ENCODE measurements around the gene CDKL4.
"Not testable (repeated sequence)": the region's sequence is repeated elsewhere in the genome, so short reads cannot be mapped to it uniquely, and the experiment has no call there.

CDKL4 gene

DNA sequence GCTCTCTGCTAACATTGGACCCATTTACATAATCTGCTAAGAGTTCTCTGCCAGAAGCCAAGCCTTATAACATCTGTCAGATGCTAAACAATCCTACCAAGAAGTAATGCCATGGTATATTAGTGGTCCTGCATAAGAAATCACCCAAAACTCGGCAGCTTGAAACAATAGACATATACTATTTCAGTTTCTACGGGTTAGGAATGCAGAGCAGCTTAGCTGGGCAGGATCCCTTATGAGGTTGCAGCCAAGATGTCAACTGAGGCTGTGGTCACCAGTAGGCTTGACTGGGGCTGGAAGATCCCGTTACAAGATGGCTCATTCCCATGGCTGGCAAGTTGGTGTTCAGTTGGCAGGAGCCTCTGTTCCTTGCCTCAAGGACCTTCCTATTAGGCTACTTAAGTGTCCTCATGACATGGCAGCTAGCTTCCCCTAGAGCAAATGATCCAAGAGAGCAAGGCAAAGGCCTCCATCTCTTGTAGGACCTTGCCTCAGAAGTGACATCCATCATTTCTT lies 97.8 kb downstream of the CDKL4 start:
- H3K4ac ChIP-seq (ENCODE audit: low read depth, low read length), result no peak overlapping the region
- H4K8ac ChIP-seq (ENCODE audit: low read depth, low read length), result no peak overlapping the region
- no peak overlapping the region for H3K4me2 ChIP-seq (ENCODE audit: low read length)
- H3K36me3 ChIP-seq (ENCODE audit: control insufficient read depth, insufficient read depth, low read length), result no peaks in the 10 kb centered on the region
- WGBS (ENCODE audit: extremely low coverage, insufficient coverage, low lambda C conversion rate), result no CpG with 5 or more reads among the region's 3 CpGs
- H3K4me1 ChIP-seq (ENCODE audit: control insufficient read depth, low read depth, low read length), result no peaks in the 10 kb centered on the region
- no peak overlapping the region for H2BK5ac ChIP-seq (ENCODE audit: low read length)
- no peaks in the 10 kb centered on the region for H3K79me2 ChIP-seq (ENCODE audit: control insufficient read depth, insufficient read depth, low read length)
- H2BK120ac ChIP-seq (ENCODE audit: low read depth, low read length), result no peak overlapping the region
- no peak overlapping the region for H3K9ac ChIP-seq (ENCODE audit: low read length)
- no peak overlapping the region for H3K56ac ChIP-seq (ENCODE audit: low read length)
- no peak overlapping the region for H3K27ac ChIP-seq (ENCODE audit: low read depth, low read length)
- H3K23ac ChIP-seq (ENCODE audit: low read length), result no peak overlapping the region
- no peak overlapping the region for H3K4me3 ChIP-seq (ENCODE audit: low read length)
- H3K27me3 ChIP-seq (ENCODE audit: insufficient read depth, low read length, poor library complexity), result no peaks in the 10 kb centered on the region
- H3K18ac ChIP-seq (ENCODE audit: low read length), result no peak overlapping the region
- H2AK5ac ChIP-seq (ENCODE audit: low read length), result no peak overlapping the region
- H4K5ac ChIP-seq (ENCODE audit: low read length), result no peak overlapping the region
- DNase-seq, result no peak
- no peak overlapping the region for H2BK15ac ChIP-seq (replicated peaks; ENCODE audit: low read depth)
- H3K79me1 ChIP-seq (ENCODE audit: low read length), result no peaks in the 10 kb centered on the region

GRCh38 chr2:39144416-39144815 lies 99.4 kb downstream of the CDKL4 start:
- no peak overlapping the region for H4K5ac ChIP-seq (ENCODE audit: low read length)
- no CpG with 5 or more reads among the region's 5 CpGs for WGBS (ENCODE audit: extremely low coverage, insufficient coverage, low lambda C conversion rate)
- H3K9ac ChIP-seq (ENCODE audit: low read length), result no peak overlapping the region
- no peaks in the 10 kb centered on the region for H3K4me1 ChIP-seq (ENCODE audit: control insufficient read depth, low read depth, low read length)
- H2BK15ac ChIP-seq (replicated peaks; ENCODE audit: low read depth), result no peak overlapping the region
- H3K79me1 ChIP-seq (ENCODE audit: low read length), result no peaks in the 10 kb centered on the region
- no peak overlapping the region for H4K8ac ChIP-seq (ENCODE audit: low read depth, low read length)
- H3K4me2 ChIP-seq (ENCODE audit: low read length), result no peak overlapping the region
- no peaks in the 10 kb centered on the region for H3K79me2 ChIP-seq (ENCODE audit: control insufficient read depth, insufficient read depth, low read length)
- H3K27ac ChIP-seq (ENCODE audit: low read depth, low read length), result no peak overlapping the region
- no peaks in the 10 kb centered on the region for H3K36me3 ChIP-seq (ENCODE audit: control insufficient read depth, insufficient read depth, low read length)
- H2BK120ac ChIP-seq (ENCODE audit: low read depth, low read length), result no peak overlapping the region
- H3K23ac ChIP-seq (ENCODE audit: low read length), result no peak overlapping the region
- H3K18ac ChIP-seq (ENCODE audit: low read length), result no peak overlapping the region
- no peaks in the 10 kb centered on the region for H3K27me3 ChIP-seq (ENCODE audit: insufficient read depth, low read length, poor library complexity)
- H2AK5ac ChIP-seq (ENCODE audit: low read length), result no peak overlapping the region
- H2BK5ac ChIP-seq (ENCODE audit: low read length), result no peak overlapping the region
- no peak overlapping the region for H3K4me3 ChIP-seq (ENCODE audit: low read length)
- H3K56ac ChIP-seq (ENCODE audit: low read length), result no peak overlapping the region
- no peak overlapping the region for H3K4ac ChIP-seq (ENCODE audit: low read depth, low read length)
- no peak for DNase-seq

DNA sequence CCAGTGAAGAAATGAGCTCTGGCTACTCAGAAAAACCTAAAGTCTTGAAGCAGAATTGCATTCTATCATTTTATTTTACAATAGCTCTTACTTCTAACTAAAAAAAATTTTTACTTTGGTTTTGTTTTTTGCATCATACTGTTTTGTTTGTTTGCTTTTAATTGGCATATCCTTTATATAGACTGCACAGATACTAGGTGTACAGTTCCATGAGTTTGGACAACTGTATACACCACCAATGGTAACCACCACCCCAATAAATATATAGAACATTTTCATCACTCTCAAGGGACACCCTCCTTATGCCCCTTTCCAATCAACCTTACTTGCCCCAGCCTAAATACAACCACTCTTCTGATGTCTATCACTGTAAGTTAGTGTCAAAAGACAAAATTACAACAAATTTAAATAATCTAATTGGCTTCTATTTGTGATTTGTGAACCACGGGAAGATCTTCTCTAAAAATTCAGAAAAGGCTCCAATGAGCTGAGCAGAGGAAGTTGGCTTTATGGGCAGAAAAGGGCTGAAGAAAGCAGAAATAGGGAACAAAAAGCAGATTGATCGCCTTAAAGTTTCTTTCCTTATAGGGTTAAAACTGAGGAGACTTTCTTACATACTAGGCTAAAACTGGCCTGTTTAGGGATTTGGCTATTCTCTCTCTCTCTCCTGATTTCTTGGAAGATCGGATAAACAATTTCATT lies 100.7 kb downstream of the CDKL4 start:
- H3K18ac ChIP-seq (ENCODE audit: low read length), result no peak overlapping the region
- H3K56ac ChIP-seq (ENCODE audit: low read length), result no peak overlapping the region
- H3K4ac ChIP-seq (ENCODE audit: low read depth, low read length), result no peak overlapping the region
- WGBS (ENCODE audit: extremely low coverage, insufficient coverage, low lambda C conversion rate), result no CpG with 5 or more reads among the region's 3 CpGs
- H3K79me1 ChIP-seq (ENCODE audit: low read length), result no peaks in the 10 kb centered on the region
- H3K4me3 ChIP-seq (ENCODE audit: low read length), result no peak overlapping the region
- no peak overlapping the region for H3K4me2 ChIP-seq (ENCODE audit: low read length)
- no peak overlapping the region for H2BK5ac ChIP-seq (ENCODE audit: low read length)
- H3K27ac ChIP-seq (ENCODE audit: low read depth, low read length), result no peak overlapping the region
- no peaks in the 10 kb centered on the region for H3K79me2 ChIP-seq (ENCODE audit: control insufficient read depth, insufficient read depth, low read length)
- no peak for DNase-seq
- no peaks in the 10 kb centered on the region for H3K36me3 ChIP-seq (ENCODE audit: control insufficient read depth, insufficient read depth, low read length)
- H3K23ac ChIP-seq (ENCODE audit: low read length), result no peak overlapping the region
- no peaks in the 10 kb centered on the region for H3K27me3 ChIP-seq (ENCODE audit: insufficient read depth, low read length, poor library complexity)
- no peak overlapping the region for H2AK5ac ChIP-seq (ENCODE audit: low read length)
- no peak overlapping the region for H3K9ac ChIP-seq (ENCODE audit: low read length)
- no peaks in the 10 kb centered on the region for H3K4me1 ChIP-seq (ENCODE audit: control insufficient read depth, low read depth, low read length)
- no peak overlapping the region for H4K8ac ChIP-seq (ENCODE audit: low read depth, low read length)
- H2BK120ac ChIP-seq (ENCODE audit: low read depth, low read length), result no peak overlapping the region
- no peak overlapping the region for H4K5ac ChIP-seq (ENCODE audit: low read length)
- no peak overlapping the region for H2BK15ac ChIP-seq (replicated peaks; ENCODE audit: low read depth)

- Histone ChIP-seq H3K79me1 (ENCODE audit: low read length) (no peaks in the 10 kb centered on the region), H3K79me2 (ENCODE audit: control insufficient read depth, insufficient read depth, low read length) (no peaks in the 10 kb centered on the region), H2BK5ac (ENCODE audit: low read length) (no peak overlapping the region), H4K5ac (ENCODE audit: low read length) (no peak overlapping the region), H3K4me1 (ENCODE audit: control insufficient read depth, low read depth, low read length) (no peaks in the 10 kb centered on the region), H3K9ac (ENCODE audit: low read length) (no peak overlapping the region), H3K36me3 (ENCODE audit: control insufficient read depth, insufficient read depth, low read length) (no peaks in the 10 kb centered on the region), H2BK120ac (ENCODE audit: low read depth, low read length) (no peak overlapping the region), H2AK5ac (ENCODE audit: low read length) (no peak overlapping the region), H3K4me2 (ENCODE audit: low read length) (no peak overlapping the region), H3K4me3 (ENCODE audit: low read length) (no peak overlapping the region), H3K27ac (ENCODE audit: low read depth, low read length) (no peak overlapping the region), H3K23ac (ENCODE audit: low read length) (no peak overlapping the region), H3K27me3 (ENCODE audit: insufficient read depth, low read length, poor library complexity) (no peaks in the 10 kb centered on the region), H4K8ac (ENCODE audit: low read depth, low read length) (no peak overlapping the region), H2BK15ac (replicated peaks; ENCODE audit: low read depth) (no peak overlapping the region), H3K18ac (ENCODE audit: low read length) (no peak overlapping the region), H3K4ac (ENCODE audit: low read depth, low read length) (no peak overlapping the region), H3K56ac (ENCODE audit: low read length) (no peak overlapping the region)
- DNase-seq, result peak; percentile 28
- WGBS (ENCODE audit: extremely low coverage, insufficient coverage, low lambda C conversion rate), result no CpG with 5 or more reads among the region's 8 CpGs
Observed at GRCh38 chr2:39141334-39142271, 102.2 kb downstream of the CDKL4 start.

DNA sequence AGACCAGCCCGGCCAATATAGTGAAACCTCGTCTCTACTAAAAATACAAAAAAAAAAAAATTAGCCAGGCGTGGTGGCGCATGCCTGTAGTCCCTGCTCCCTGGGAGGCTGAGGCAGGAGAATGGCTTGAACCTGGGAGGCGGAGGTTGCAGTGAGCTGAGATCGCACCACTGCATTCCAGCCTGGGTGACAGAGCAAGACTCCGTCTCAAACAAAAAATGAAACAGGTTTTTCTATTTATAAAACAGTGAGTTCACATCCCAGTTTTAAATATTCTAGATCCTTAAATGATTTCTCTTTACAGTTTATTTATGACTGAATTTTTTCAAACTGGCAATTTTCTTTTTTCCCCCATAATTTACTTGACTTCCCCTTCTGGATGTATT lies 102.8 kb downstream of the CDKL4 start:
- H3K56ac ChIP-seq (ENCODE audit: low read length); H2AK5ac ChIP-seq (ENCODE audit: low read length); H3K9ac ChIP-seq (ENCODE audit: low read length); H3K27me3 ChIP-seq (ENCODE audit: insufficient read depth, low read length, poor library complexity); H3K79me1 ChIP-seq (ENCODE audit: low read length); H3K18ac ChIP-seq (ENCODE audit: low read length); H3K4ac ChIP-seq (ENCODE audit: low read depth, low read length); H4K5ac ChIP-seq (ENCODE audit: low read length); H3K36me3 ChIP-seq (ENCODE audit: control insufficient read depth, insufficient read depth, low read length); H3K4me3 ChIP-seq (ENCODE audit: low read length); H3K23ac ChIP-seq (ENCODE audit: low read length); H2BK15ac ChIP-seq (replicated peaks; ENCODE audit: low read depth); DNase-seq; H3K4me1 ChIP-seq (ENCODE audit: control insufficient read depth, low read depth, low read length); H2BK5ac ChIP-seq (ENCODE audit: low read length); H3K79me2 ChIP-seq (ENCODE audit: control insufficient read depth, insufficient read depth, low read length); H4K8ac ChIP-seq (ENCODE audit: low read depth, low read length); H3K27ac ChIP-seq (ENCODE audit: low read depth, low read length); H3K4me2 ChIP-seq (ENCODE audit: low read length); H2BK120ac ChIP-seq (ENCODE audit: low read depth, low read length): not testable (repeated sequence)
- no CpG with 5 or more reads among the region's 7 CpGs for WGBS (ENCODE audit: extremely low coverage, insufficient coverage, low lambda C conversion rate)

Measured in mesendoderm (in vitro differentiated cells).